PC-3 (cell line): ENCODE results near the gene CA10.

Source experiments
- CTCF ChIP-seq: fragments of 300-600 bp; sonication (generic); conservative IDR thresholded peaks from 2 replicates; pipeline ENCODE4 v1.5.1; 2017; ENCODE audit warnings: antibody characterized with exemption, low read depth, mild to moderate bottlenecking, low read length
- EZH2 ChIP-seq: fragments of 300-600 bp; sonication (generic); IDR thresholded peaks from one replicate; pipeline ENCODE4 v1.6.1; 2017; ENCODE audit warnings: antibody characterized with exemption, mild to moderate bottlenecking, low read length; ENCODE audit not compliant: unreplicated experiment
- EZH2phosphoT487 ChIP-seq: fragments of 300-600 bp; sonication (generic); IDR thresholded peaks from 2 replicates; pipeline ENCODE4 v1.6.1; 2018; ENCODE audit warnings: mild to moderate bottlenecking, antibody characterized with exemption, low read length, borderline replicate concordance

GRCh38 chr17:52120465-52120864 is 38.0 kb downstream of the CA10 start:
- TF ChIP-seq EZH2phosphoT487 (no peak), CTCF (no peak), EZH2 (no peak)
